ENCODE measurements around the gene DNAL4. TPM values are rescaled to one million over a fixed set of nuclear protein-coding genes. Genes with fewer than 3 reads are reported as not detected.

The DNAL4 gene
- total RNA-seq, 1 donor from 2014 or later = 32.6 TPM

DNA sequence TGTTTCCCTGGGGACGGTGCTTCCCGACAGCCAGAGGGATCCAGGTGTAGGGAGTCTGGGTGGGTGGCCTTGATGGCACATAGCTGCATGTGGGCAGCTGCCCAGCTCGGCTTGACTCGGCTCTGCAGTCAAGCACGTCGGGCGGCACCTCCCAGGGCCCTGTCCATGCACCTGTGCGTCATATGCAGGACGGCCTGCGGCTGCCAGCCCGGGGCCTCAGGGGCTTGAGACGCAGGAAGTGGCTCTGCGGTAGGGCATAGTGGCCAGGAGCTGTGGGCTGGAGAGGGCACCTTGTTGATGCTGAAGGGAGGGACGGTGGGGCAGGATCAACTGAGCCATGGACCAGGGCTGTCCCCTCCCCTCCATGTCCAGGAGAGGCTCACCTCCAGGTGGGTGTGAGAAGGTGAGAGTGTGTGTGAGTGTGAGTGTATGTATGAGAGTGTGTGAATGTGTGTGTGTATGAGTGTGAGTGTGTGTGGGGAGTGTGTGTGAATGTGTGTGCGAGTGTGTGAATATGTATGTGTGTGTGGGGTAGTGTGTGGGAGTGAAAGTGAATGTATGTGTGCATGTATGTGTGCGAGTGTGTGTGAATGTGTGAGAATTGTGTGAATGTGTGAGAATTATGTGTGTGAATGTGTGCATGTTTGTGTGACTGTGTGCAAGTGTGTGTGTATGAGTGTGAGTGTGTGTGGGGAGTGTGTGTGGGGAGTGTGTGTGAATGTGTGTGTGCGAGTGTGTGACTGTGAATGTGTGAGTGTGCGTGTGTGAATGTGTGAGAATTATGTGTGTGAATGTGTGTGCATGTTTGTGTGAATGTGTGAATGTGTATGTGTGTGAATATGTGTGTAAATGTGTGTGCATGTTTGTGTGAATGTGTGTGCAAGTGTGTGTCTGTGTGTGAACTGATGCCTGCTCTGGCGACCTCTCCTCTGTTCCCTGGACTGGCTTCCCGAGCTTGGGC, 32.5 kb downstream of the DNAL4 start:
- Histone ChIP-seq H3K27me3 (ENCODE audit: control insufficient read depth, insufficient read depth, low read length) (no peaks in the 10 kb centered on the region), H3K4me3 (ENCODE audit: low read depth, low read length) (no peak overlapping the region), H3K36me3 (ENCODE audit: control insufficient read depth, insufficient read depth, low read length) (no peaks in the 10 kb centered on the region)
- no peak for DNase-seq (ENCODE audit: low read depth)
- peak; percentile 97 for FAIRE-seq
- TF ChIP-seq, protein P1, sequence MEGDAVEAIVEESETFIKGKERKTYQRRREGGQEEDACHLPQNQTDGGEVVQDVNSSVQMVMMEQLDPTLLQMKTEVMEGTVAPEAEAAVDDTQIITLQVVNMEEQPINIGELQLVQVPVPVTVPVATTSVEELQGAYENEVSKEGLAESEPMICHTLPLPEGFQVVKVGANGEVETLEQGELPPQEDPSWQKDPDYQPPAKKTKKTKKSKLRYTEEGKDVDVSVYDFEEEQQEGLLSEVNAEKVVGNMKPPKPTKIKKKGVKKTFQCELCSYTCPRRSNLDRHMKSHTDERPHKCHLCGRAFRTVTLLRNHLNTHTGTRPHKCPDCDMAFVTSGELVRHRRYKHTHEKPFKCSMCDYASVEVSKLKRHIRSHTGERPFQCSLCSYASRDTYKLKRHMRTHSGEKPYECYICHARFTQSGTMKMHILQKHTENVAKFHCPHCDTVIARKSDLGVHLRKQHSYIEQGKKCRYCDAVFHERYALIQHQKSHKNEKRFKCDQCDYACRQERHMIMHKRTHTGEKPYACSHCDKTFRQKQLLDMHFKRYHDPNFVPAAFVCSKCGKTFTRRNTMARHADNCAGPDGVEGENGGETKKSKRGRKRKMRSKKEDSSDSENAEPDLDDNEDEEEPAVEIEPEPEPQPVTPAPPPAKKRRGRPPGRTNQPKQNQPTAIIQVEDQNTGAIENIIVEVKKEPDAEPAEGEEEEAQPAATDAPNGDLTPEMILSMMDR (IDR thresholded peaks at IDR 0.05; ENCODE audit: insufficient read depth, low read length, severe bottlenecking) = no peak

DNA sequence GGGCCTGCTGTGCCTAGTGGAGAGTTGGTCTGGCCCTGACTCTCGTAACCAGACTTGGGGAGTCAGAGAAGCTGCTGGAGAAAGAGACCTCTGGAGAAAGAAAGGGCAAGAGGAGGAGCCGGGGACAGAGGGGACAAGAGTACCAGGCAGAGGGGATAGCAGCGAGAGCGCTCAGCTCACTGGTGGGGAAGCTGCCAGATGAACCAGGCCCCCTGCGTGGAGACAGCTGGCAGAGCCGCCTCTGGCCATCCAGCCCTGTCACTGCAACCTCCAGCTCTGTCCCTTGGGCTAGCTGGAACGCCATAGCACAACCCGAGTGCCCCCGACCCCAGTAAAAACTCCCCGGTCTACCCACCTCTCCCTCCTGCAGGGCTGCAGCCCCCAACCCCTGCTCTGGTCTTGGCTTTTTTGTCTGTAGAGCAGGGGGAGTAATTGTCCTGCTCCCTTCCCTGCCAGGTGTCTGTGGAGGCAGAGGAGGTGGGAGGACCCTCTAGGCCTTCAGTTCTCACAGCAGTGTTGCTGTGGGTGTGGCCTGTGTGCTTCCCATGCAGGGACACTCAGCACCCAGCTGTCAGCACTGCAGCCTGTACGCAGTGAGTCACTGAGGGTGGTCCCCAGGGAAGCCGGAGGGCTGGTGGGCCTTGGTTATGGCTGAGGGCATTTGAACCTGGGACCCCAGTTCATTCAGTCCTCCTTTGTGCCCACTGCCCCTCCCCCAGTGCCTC, 33.3 kb downstream of the DNAL4 start:
- FAIRE-seq (no peak), DNase-seq (ENCODE audit: low read depth) (no peak)
- Histone ChIP-seq H3K27me3 (ENCODE audit: control insufficient read depth, insufficient read depth, low read length) (no peaks in the 10 kb centered on the region), H3K4me3 (ENCODE audit: low read depth, low read length) (no peak overlapping the region), H3K36me3 (ENCODE audit: control insufficient read depth, insufficient read depth, low read length) (no peaks in the 10 kb centered on the region)
- TF ChIP-seq, protein P1 (IDR thresholded peaks at IDR 0.05; ENCODE audit: insufficient read depth, low read length, severe bottlenecking) = no peak

- no peaks in the 10 kb centered on the region for H3K27me3 ChIP-seq (ENCODE audit: control insufficient read depth, insufficient read depth, low read length)
- TF ChIP-seq, protein P1 (IDR thresholded peaks at IDR 0.05; ENCODE audit: insufficient read depth, low read length, severe bottlenecking) = no peak
- no peaks in the 10 kb centered on the region for H3K36me3 ChIP-seq (ENCODE audit: control insufficient read depth, insufficient read depth, low read length)
- DNase-seq (ENCODE audit: low read depth) = no peak
- FAIRE-seq = no peak
- no peak overlapping the region for H3K4me3 ChIP-seq (ENCODE audit: low read depth, low read length)
Measured at GRCh38 chr22:38759005-38759404, 34.9 kb downstream of the DNAL4 start.

DNA sequence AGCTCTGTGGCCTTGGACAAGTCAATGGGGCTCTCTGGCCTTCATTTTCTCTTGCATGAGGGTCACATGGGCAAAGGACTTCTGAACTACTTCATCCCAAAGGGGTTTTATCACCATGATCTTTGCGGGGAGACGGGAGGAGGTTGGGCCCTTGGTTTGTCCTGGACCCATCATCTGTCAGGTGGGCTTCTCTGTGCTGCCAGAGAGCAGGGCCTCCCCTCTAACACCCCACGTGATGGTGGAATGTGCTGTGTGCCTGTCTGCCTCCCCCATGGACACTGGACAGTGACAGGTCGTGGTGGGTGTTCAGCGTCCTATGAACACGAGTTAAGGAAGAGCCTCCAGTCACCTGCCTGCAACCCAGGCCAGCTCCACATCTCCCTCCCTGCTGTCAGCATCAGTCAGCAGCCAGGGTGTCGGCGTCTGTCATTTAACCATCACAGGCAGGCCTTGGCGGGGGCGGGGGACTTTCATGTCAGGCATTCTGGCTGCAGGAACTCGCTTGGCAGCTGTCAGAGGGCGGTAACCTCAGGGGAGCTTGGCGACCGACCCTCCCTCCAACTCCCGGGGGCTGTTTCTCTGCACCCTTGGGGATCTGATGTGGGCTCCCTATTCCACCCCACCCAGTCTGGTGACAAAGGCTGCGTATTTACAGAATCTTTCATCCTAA, 35.5 kb downstream of the DNAL4 start:
- peak; percentile 83 for FAIRE-seq

DNA sequence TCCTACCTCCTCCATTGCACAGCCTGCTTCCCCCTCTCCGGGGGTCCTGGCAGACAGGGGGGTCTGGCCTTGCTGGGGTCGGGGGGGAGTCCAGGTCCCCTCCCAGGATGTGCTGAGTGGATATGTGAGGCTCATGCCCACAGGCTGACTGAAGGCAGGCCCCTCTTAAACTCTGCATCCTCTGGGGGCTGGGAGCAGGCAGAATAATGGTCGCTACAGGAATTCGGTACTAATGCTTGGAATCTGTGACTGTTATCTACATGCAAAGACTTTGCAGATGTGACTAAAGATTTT, 36.5 kb downstream of the DNAL4 start:
- TF ChIP-seq, protein P1 (IDR thresholded peaks at IDR 0.05; ENCODE audit: insufficient read depth, low read length, severe bottlenecking) = no peak
- FAIRE-seq = no peak
- Histone ChIP-seq H3K36me3 (ENCODE audit: control insufficient read depth, insufficient read depth, low read length) (peaks cover 4% of the 10 kb centered on the region), H3K27me3 (ENCODE audit: control insufficient read depth, insufficient read depth, low read length) (no peaks in the 10 kb centered on the region), H3K4me3 (ENCODE audit: low read depth, low read length) (no peak overlapping the region)
- DNase-seq (ENCODE audit: low read depth) = no peak

More for the DNA sequence above, 35.5 kb downstream of the DNAL4 start:
- TF ChIP-seq, protein P1 (IDR thresholded peaks at IDR 0.05; ENCODE audit: insufficient read depth, low read length, severe bottlenecking) = no peak
- H3K36me3 ChIP-seq (ENCODE audit: control insufficient read depth, insufficient read depth, low read length) = no peaks in the 10 kb centered on the region
- no peak overlapping the region for H3K4me3 ChIP-seq (ENCODE audit: low read depth, low read length)
- no peak for DNase-seq (ENCODE audit: low read depth)
- H3K27me3 ChIP-seq (ENCODE audit: control insufficient read depth, insufficient read depth, low read length) = no peaks in the 10 kb centered on the region

All from bronchial epithelial cell (primary cell).